KMS-11 (cell line): ENCODE results near the gene CCDC69.

Experiments
- H2AFZ ChIP-seq: fragments of 200-600 bp; sonication (generic); 2 replicates; pipeline ENCODE4 v1.6.1; 2016; ENCODE audit warnings: antibody characterized with exemption, mixed run types, low read depth
- H3K27ac ChIP-seq: fragments of 200-600 bp; sonication (generic); 2 replicates; pipeline ENCODE4 v1.6.1; 2016; ENCODE audit warnings: mild to moderate bottlenecking, mixed run types
- H3K27me3 ChIP-seq: fragments of 200-600 bp; sonication (generic); 2 replicates; pipeline ENCODE4 v1.6.1; 2017; ENCODE audit warnings: mild to moderate bottlenecking, low read depth, mixed run types, moderate library complexity; ENCODE audit not compliant: insufficient read depth
- H3K36me3 ChIP-seq: fragments of 200-600 bp; sonication (generic); 2 replicates; pipeline ENCODE4 v1.6.1; 2017; ENCODE audit warnings: mild to moderate bottlenecking, mixed run types; ENCODE audit not compliant: insufficient read depth
- H3K4me1 ChIP-seq: fragments of 200-600 bp; sonication (generic); 2 replicates; pipeline ENCODE4 v1.6.1; 2016; ENCODE audit warnings: mild to moderate bottlenecking, low read depth, mixed run types; ENCODE audit not compliant: poor library complexity, severe bottlenecking
- H3K4me2 ChIP-seq: fragments of 200-600 bp; sonication (generic); 2 replicates; pipeline ENCODE4 v1.7.0; 2016; ENCODE audit warnings: mild to moderate bottlenecking, mixed run types
- H3K4me3 ChIP-seq: fragments of 200-600 bp; sonication (generic); IDR thresholded peaks from 2 replicates; pipeline ENCODE4 v1.6.1; 2017; ENCODE audit warnings: low read depth, low read length, mixed read lengths; ENCODE audit not compliant: insufficient read depth
- H3K79me2 ChIP-seq: fragments of 200-600 bp; sonication (generic); 2 replicates; pipeline ENCODE4 v1.6.1; 2016; ENCODE audit warnings: low read depth, mixed run types; ENCODE audit not compliant: insufficient read depth
- H3K9ac ChIP-seq: fragments of 200-600 bp; sonication (generic); 2 replicates; pipeline ENCODE4 v1.6.1; 2016; ENCODE audit warnings: mild to moderate bottlenecking, mixed run types
- H4K20me1 ChIP-seq: fragments of 200-600 bp; sonication (generic); 2 replicates; pipeline ENCODE4 v1.6.1; 2016; ENCODE audit warnings: mild to moderate bottlenecking, mixed run types; ENCODE audit not compliant: insufficient read depth
- CTCF ChIP-seq: fragments of 200-600 bp; sonication (generic); conservative IDR thresholded peaks from 2 replicates; pipeline ENCODE4 v1.6.1; 2017; ENCODE audit warnings: low read depth, mild to moderate bottlenecking, antibody characterized with exemption, low read length, moderate library complexity, mixed read lengths

The CCDC69 gene

DNA sequence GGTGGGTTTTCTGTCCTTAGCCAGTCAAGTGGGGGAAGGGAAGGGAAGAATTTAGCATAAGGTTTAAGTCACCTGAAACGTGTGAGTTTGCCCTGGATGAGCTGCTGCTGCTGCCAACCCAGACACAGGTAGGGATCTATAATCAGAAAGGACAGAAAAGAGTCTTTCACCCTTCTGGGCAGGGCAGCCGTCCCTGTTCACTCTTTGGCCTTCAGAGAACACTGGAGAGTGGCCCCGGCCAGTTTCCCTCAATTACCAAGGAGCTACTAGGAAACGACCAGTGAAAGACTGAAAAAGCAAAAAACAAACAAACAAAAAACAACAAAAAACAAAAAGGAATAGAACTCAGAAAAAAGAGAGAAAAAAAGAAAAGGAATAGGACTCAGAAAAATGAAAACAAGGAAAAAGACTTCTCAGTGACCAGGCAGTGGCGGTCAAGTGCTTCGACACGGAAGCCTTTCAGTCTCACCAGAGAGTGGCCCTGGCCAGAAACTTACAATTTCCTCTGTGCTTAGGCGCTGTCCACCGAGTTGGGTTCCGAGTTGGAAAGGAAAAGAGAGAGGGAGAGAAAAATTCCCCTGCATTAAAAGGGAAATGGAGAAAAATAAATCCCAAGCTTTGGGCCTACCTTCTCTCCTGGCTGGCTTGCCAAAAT, 26.6 kb upstream of the CCDC69 start:
- TF ChIP-seq CTCF: no peak
- Histone ChIP-seq H3K4me2 (no peak overlapping the region), H3K4me1 (peaks cover 4% of the 10 kb centered on the region), H3K4me3 (no peak overlapping the region), H2AFZ (no peak overlapping the region), H3K9ac (no peak overlapping the region), H3K36me3 (no peaks in the 10 kb centered on the region), H4K20me1 (no peaks in the 10 kb centered on the region), H3K79me2 (no peaks in the 10 kb centered on the region), H3K27me3 (no peaks in the 10 kb centered on the region), H3K27ac (no peak overlapping the region)

DNA sequence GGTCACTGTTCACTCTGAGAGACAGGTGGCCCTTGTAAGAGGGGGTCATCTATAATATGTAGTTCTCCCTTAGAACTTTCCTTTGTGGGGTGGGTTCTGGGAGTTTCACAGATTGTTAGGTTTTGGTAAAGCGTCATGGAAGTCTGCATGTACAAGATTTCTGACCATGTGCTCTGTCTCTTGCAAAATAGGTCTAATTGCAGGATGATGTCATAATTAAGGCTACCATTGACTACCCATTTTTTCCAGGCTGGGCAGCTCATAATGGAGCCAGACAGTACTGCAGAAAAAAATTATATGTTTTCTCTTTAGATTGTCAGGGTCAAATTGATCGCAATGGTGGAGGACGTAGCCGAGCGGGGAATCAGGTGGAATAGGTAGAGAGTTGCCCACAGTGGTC, 25.4 kb upstream of the CCDC69 start:
- H2AFZ ChIP-seq: no peak overlapping the region
- no peak overlapping the region for H3K9ac ChIP-seq
- H3K79me2 ChIP-seq: no peaks in the 10 kb centered on the region
- no peak for TF ChIP-seq CTCF
- H3K4me2 ChIP-seq: no peak overlapping the region
- no peak overlapping the region for H3K4me3 ChIP-seq
- H3K4me1 ChIP-seq: peaks cover 4% of the 10 kb centered on the region
- H3K27me3 ChIP-seq: no peaks in the 10 kb centered on the region
- no peaks in the 10 kb centered on the region for H3K36me3 ChIP-seq
- no peak overlapping the region for H3K27ac ChIP-seq
- no peaks in the 10 kb centered on the region for H4K20me1 ChIP-seq

GRCh38 chr5:151248651-151249050, 24.8 kb upstream of the CCDC69 start:
- TF ChIP-seq CTCF: no peak
- no peaks in the 10 kb centered on the region for H4K20me1 ChIP-seq
- no peaks in the 10 kb centered on the region for H3K79me2 ChIP-seq
- H2AFZ ChIP-seq: no peak overlapping the region
- H3K9ac ChIP-seq: no peak overlapping the region
- H3K4me3 ChIP-seq: no peak overlapping the region
- peaks cover 4% of the 10 kb centered on the region for H3K4me1 ChIP-seq
- no peak overlapping the region for H3K4me2 ChIP-seq
- H3K27me3 ChIP-seq: no peaks in the 10 kb centered on the region
- no peaks in the 10 kb centered on the region for H3K36me3 ChIP-seq
- no peak overlapping the region for H3K27ac ChIP-seq

DNA sequence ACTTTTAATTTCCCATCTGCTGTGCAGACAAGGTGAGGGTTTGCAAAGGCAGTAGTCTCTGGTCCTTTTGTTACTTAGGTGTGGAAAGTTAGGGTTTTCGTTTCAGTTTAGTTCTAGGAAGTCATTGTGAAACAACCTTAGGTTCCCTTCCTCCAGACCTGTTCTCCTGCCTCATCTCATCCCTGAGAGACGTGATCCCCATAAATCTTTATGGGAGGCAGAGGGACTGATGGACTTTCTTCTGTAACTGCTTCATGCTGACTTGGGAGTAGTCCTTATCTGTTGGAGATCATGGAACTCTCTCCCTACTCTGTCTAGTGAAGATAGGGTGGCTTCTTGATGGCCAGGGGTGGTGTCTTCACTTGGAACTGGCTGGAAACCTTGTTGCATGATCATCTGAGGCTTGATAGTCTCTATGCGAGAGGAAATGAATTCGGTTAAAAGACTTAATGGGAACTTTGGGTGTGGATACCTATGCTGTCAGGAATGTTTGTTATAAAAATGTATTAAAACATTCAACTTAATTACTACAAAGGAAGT, 21.9 kb upstream of the CCDC69 start:
- Histone ChIP-seq H3K4me2 (no peak overlapping the region), H3K4me3 (no peak overlapping the region), H2AFZ (no peak overlapping the region), H3K4me1 (no peaks in the 10 kb centered on the region), H3K27ac (no peak overlapping the region), H4K20me1 (no peaks in the 10 kb centered on the region), H3K9ac (no peak overlapping the region), H3K27me3 (no peaks in the 10 kb centered on the region), H3K79me2 (no peaks in the 10 kb centered on the region), H3K36me3 (no peaks in the 10 kb centered on the region)
- no peak for TF ChIP-seq CTCF
